Panc1 (cell line): ENCODE data around the gene TBX18. TPM values are rescaled to one million over a fixed set of nuclear protein-coding genes. Genes with fewer than 3 reads are reported as not detected.

Source experiments
- ATAC-seq: fragments of 200-7000 bp; cut with Tn5 transposase; 2 replicates; pipeline ENCODE4 v1.9.1; 2020; ENCODE audit warnings: mild to moderate bottlenecking, moderate library complexity
- BruUV-seq: library from RNA; stranded (reverse); fragments of 400-500 nt; replicated peaks from 2 replicates; lab custom pipeline; 2021; lab: Mats Ljungman, UMichigan
- CTCF ChIA-PET: fragments of 300-600 bp; sonication (Branson Sonifier 250); formaldehyde crosslinking; loops from one replicate; lab custom pipeline; 2022; ENCODE audit warnings: antibody characterized with exemption; lab: Charles Lee
- POLR2A ChIA-PET: fragments of 300-600 bp; sonication (Branson Sonifier 250); formaldehyde crosslinking; loops from one replicate; lab custom pipeline; 2022; ENCODE audit warnings: antibody characterized with exemption; lab: Charles Lee
- DNase-seq: peaks from one replicate; pipeline ENCODE4 v3.0.0-alpha.2; 2010; ENCODE audit warnings: low read depth, low spot score
- H3K27ac ChIP-seq: 2 replicates; pipeline ENCODE4 v1.5.1; 2011; ENCODE audit warnings: mild to moderate bottlenecking, low read length, inconsistent platforms
- H3K27me3 ChIP-seq: fragments of 200-500 bp; sonication (Bioruptor generic); 2 replicates; pipeline ENCODE4 v1.6.0; 2014; ENCODE audit warnings: low read length, inconsistent platforms; ENCODE audit not compliant: control insufficient read depth, insufficient read depth
- H3K36me3 ChIP-seq: fragments of 200-500 bp; sonication (Bioruptor generic); 2 replicates; pipeline ENCODE4 v1.5.1; 2014; ENCODE audit warnings: inconsistent platforms, mild to moderate bottlenecking, low read length, moderate library complexity; ENCODE audit not compliant: control insufficient read depth, insufficient read depth
- H3K4me1 ChIP-seq: 2 replicates; pipeline ENCODE4 v1.5.1; 2011; ENCODE audit warnings: inconsistent platforms, mild to moderate bottlenecking, low read length, moderate library complexity; ENCODE audit not compliant: control insufficient read depth, insufficient read depth
- H3K4me3 ChIP-seq, 2 experiments: 2 replicates each; pipeline ENCODE4 v1.5.1; 2011 to 2012; ENCODE audit warnings: low read depth in 2 of 2, low read length in 2 of 2, mild to moderate bottlenecking in 2 of 2, inconsistent platforms in 1 of 2, moderate library complexity in 1 of 2
- H3K9me3 ChIP-seq: fragments of 200-500 bp; sonication (Bioruptor generic); 2 replicates; pipeline ENCODE4 v1.5.1; 2014; ENCODE audit warnings: low read depth, mild to moderate bottlenecking, inconsistent platforms, low read length, moderate library complexity; ENCODE audit not compliant: control insufficient read depth, insufficient read depth
- CTCF ChIP-seq: fragments of 450-650 bp; IDR thresholded peaks from 2 replicates; pipeline ENCODE4 v1.5.1; 2017; ENCODE audit warnings: mild to moderate bottlenecking
- POLR2AphosphoS5 ChIP-seq: IDR thresholded peaks from 2 replicates; pipeline ENCODE4 v1.6.1; 2012; ENCODE audit warnings: mild to moderate bottlenecking, low read depth, low read length, moderate library complexity
- REST ChIP-seq, 2 experiments: IDR thresholded peaks; 2 replicates each; pipeline ENCODE4 v1.6.1; 2011 to 2012; ENCODE audit warnings: low read depth in 2 of 2, control low read depth in 1 of 2, low read length in 1 of 2, mild to moderate bottlenecking in 1 of 2, moderate library complexity in 1 of 2; ENCODE audit not compliant: insufficient read depth in 1 of 2
- SIN3A ChIP-seq: IDR thresholded peaks from 2 replicates; pipeline ENCODE4 v1.6.1; 2012; ENCODE audit warnings: low read depth, mild to moderate bottlenecking, low read length, moderate library complexity, borderline replicate concordance; ENCODE audit not compliant: insufficient read depth
- TCF7L2 ChIP-seq: IDR thresholded peaks from 2 replicates; pipeline ENCODE4 v1.6.1; 2011; ENCODE audit warnings: mild to moderate bottlenecking, low read depth, low read length, inconsistent platforms
- in situ Hi-C: cut with HindIII; loops from 2 replicates; pipeline ENCODE4 v1.10.0; 2016; ENCODE audit warnings: low sequenced_read_pairs, low pct_unique_long_range_greater_than_20kb
- intact Hi-C: fragments of 100-400 bp; cut with micrococcal nuclease; formaldehyde crosslinking; loops from one replicate; pipeline ENCODE4 v1.10.0; 2022; ENCODE audit not compliant: unreplicated experiment
- total RNA-seq: library from RNA; stranded (reverse); gene quantifications from one replicate; pipeline ENCODE4 v1.2.1, GENCODE V29; 2021; ENCODE audit not compliant: unreplicated experiment

The TBX18 gene
- total RNA-seq, 1 experiment from 2014 or later = 10.1 TPM

- DNase-seq = no peak
- TF ChIP-seq TCF7L2 (no peak), CTCF (no peak), REST (IDR thresholded peaks at IDR 0.05; ENCODE audit: insufficient read depth in 1 of 2, low read depth in 2 of 2, low read length in 1 of 2) (no peak), SIN3A (no peak), POLR2AphosphoS5 (no peak)
- in situ Hi-C loops (no loop called here), intact Hi-C loops (no loop called here)
- Histone ChIP-seq H3K27me3 (no peaks in the 10 kb centered on the region), H3K9me3 (no peaks in the 10 kb centered on the region), H3K36me3 (no peaks in the 10 kb centered on the region), H3K4me1 (no peaks in the 10 kb centered on the region), H3K4me3 (no peak overlapping the region), H3K27ac (no peak overlapping the region)
- ChIA-PET CTCF (no interaction called here), POLR2A (no interaction called here)
- BruUV-seq = no TSS peak
- no peak for ATAC-seq
Observed at GRCh38 chr6:84663866-84664265, 100.5 kb downstream of the TBX18 start.

- no TSS peak for BruUV-seq
- DNase-seq (no peak), ATAC-seq (no peak)
- no peaks in the 10 kb centered on the region for H3K4me1 ChIP-seq
- no peaks in the 10 kb centered on the region for H3K36me3 ChIP-seq
- in situ Hi-C loops = no loop called here
- no peak overlapping the region for H3K27ac ChIP-seq
- intact Hi-C loops = no loop called here
- H3K9me3 ChIP-seq = no peaks in the 10 kb centered on the region
- TF ChIP-seq REST (IDR thresholded peaks at IDR 0.05; ENCODE audit: insufficient read depth in 1 of 2, low read depth in 2 of 2, low read length in 1 of 2) (no peak), POLR2AphosphoS5 (no peak), CTCF (no peak), TCF7L2 (no peak)
- ChIA-PET CTCF (no interaction called here), POLR2A (no interaction called here)
- no peaks in the 10 kb centered on the region for H3K27me3 ChIP-seq
- no peak overlapping the region for H3K4me3 ChIP-seq
Observed at GRCh38 chr6:84657486-84657885, 106.9 kb downstream of the TBX18 start.
